ENCODE data around the gene TXNDC16. TPM values are rescaled to one million over a fixed set of nuclear protein-coding genes. Genes with fewer than 3 reads are reported as not detected.
"Not testable (repeated sequence)": the region's sequence is repeated elsewhere in the genome, so short reads cannot be mapped to it uniquely, and the experiment has no call there.

TXNDC16 gene
- total RNA-seq, 1 donor from 2014 or later, result 6.2 TPM

GRCh38 chr14:52514046-52514811 is 38.1 kb downstream of the TXNDC16 start:
- Mint-ChIP-seq H3K36me3 (ENCODE audit: low read depth) (peaks cover 4% of the 10 kb centered on the region), H3K9me3 (no peaks in the 10 kb centered on the region), H3K27me3 (no peaks in the 10 kb centered on the region), H3K27ac (no peak overlapping the region), H3K4me1 (no peaks in the 10 kb centered on the region), H3K4me3 (no peak overlapping the region)
- intact Hi-C loops (cut with micrococcal nuclease), result no loop called here
- DNase-seq, result no peak

DNA sequence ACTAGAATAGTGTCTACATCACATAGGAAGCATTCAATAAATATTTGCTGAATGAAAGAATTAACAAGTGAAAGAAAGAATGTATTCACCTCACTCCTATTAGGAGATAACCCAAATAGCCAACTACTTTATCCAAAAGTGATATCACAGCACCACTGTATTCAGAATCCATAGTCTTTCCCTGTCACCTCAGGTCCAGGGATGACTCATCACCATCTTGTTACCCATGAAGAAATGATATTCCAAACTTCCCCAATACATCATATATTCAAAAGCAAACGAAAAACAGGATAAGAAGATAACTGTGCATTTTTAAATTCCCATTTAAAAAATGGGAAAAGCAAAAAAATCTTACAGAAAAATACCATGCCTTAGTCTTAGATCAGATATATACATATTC is 39.1 kb downstream of the TXNDC16 start:
- Mint-ChIP-seq H3K4me3 (no peak overlapping the region), H3K27ac (no peak overlapping the region), H3K27me3 (no peaks in the 10 kb centered on the region), H3K36me3 (ENCODE audit: low read depth) (peaks cover 12% of the 10 kb centered on the region), H3K9me3 (no peaks in the 10 kb centered on the region), H3K4me1 (no peaks in the 10 kb centered on the region)
- intact Hi-C loops (cut with micrococcal nuclease), result no loop called here
- DNase-seq, result no peak

DNA sequence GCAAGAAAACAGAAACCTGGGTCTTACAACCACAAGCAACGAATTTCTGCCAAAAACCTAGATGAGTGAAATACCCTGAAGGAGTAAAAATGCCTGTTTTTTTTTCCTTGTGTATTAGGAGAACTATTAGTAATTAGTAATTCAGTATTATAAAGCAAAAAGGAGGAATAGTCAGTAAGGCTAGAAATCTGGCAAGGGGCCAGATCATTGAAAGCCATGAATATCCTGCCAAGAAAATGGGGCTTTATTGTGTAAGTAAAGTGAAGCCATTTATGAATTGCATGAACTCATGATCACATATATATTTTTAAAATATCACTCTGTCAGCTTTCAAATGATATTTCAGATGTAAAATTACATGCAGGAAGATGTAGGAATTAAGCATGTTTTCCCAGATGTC is 57.9 kb downstream of the TXNDC16 start:
- no peaks in the 10 kb centered on the region for H3K27me3 Mint-ChIP-seq
- no peak overlapping the region for H3K4me3 Mint-ChIP-seq
- H3K36me3 Mint-ChIP-seq (ENCODE audit: low read depth), result peaks cover 40% of the 10 kb centered on the region
- no peak overlapping the region for H3K27ac Mint-ChIP-seq
- DNase-seq, result no peak
- intact Hi-C loops (cut with micrococcal nuclease), result no loop called here
- no peaks in the 10 kb centered on the region for H3K4me1 Mint-ChIP-seq
- peaks cover 20% of the 10 kb centered on the region for H3K9me3 Mint-ChIP-seq

GRCh38 chr14:52485350-52485960 is 66.8 kb downstream of the TXNDC16 start:
- DNase-seq, result no peak
- H3K27me3 Mint-ChIP-seq, result no peaks in the 10 kb centered on the region
- peaks cover 7% of the 10 kb centered on the region for H3K4me1 Mint-ChIP-seq

GRCh38 chr14:52481864-52482263 is 70.4 kb downstream of the TXNDC16 start:
- H3K9me3 Mint-ChIP-seq, result peaks cover 22% of the 10 kb centered on the region
- DNase-seq, result no peak
- H3K4me3 Mint-ChIP-seq, result no peak overlapping the region
- H3K27me3 Mint-ChIP-seq, result no peaks in the 10 kb centered on the region
- no peak overlapping the region for H3K27ac Mint-ChIP-seq
- intact Hi-C loops (cut with micrococcal nuclease), result no loop called here
- peaks cover 11% of the 10 kb centered on the region for H3K4me1 Mint-ChIP-seq
- peaks cover 47% of the 10 kb centered on the region for H3K36me3 Mint-ChIP-seq (ENCODE audit: low read depth)

More at GRCh38 chr14:52485350-52485960, 66.8 kb downstream of the TXNDC16 start:
- intact Hi-C loops (cut with micrococcal nuclease), result no loop called here
- peaks cover 6% of the 10 kb centered on the region for H3K9me3 Mint-ChIP-seq
- no peak overlapping the region for H3K27ac Mint-ChIP-seq
- H3K36me3 Mint-ChIP-seq (ENCODE audit: low read depth), result peaks cover 22% of the 10 kb centered on the region
- H3K4me3 Mint-ChIP-seq, result no peak overlapping the region

DNA sequence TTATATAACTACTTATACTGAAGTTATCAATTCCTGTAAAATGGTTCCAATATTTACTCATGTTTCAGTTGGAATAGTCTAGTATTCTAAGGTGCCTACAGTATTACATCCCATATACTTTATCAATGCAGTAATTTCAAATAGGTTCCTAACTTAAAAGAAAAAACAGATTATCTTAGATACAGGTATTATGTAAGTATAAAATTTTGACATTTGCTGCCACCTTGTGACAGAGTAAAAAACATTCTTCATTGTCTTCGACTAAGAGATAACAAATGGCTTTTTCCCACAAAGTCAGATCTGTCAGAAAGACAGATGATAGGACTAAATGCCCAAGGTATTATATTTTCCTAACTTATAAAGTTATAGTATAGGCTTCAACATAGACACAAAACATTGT is 78.7 kb downstream of the TXNDC16 start:
- no peaks in the 10 kb centered on the region for H3K27me3 Mint-ChIP-seq

GRCh38 chr14:52472728-52473127 is 79.6 kb downstream of the TXNDC16 start:
- Mint-ChIP-seq H3K27ac (no peak overlapping the region), H3K4me1 (peaks cover 20% of the 10 kb centered on the region), H3K9me3 (peaks cover 5% of the 10 kb centered on the region), H3K27me3 (no peaks in the 10 kb centered on the region), H3K36me3 (ENCODE audit: low read depth) (peaks cover 38% of the 10 kb centered on the region), H3K4me3 (no peak overlapping the region)
- intact Hi-C loops (cut with micrococcal nuclease), result loop anchor here (1.0 to 5.0 kb wide), 2 partner anchors 173 to 475 kb away; no protein-coding TSS in a partner anchor
- no peak for DNase-seq

More for the DNA sequence above, 78.7 kb downstream of the TXNDC16 start:
- intact Hi-C loops (cut with micrococcal nuclease), result loop anchor here (1.0 to 5.0 kb wide), 2 partner anchors 174 to 476 kb away; no protein-coding TSS in a partner anchor
- H3K4me1 Mint-ChIP-seq, result peaks cover 21% of the 10 kb centered on the region
- peak; percentile 69 for DNase-seq
- H3K9me3 Mint-ChIP-seq, result peaks cover 12% of the 10 kb centered on the region
- H3K27ac Mint-ChIP-seq, result no peak overlapping the region
- H3K4me3 Mint-ChIP-seq, result no peak overlapping the region
- H3K36me3 Mint-ChIP-seq (ENCODE audit: low read depth), result peaks cover 43% of the 10 kb centered on the region

DNA sequence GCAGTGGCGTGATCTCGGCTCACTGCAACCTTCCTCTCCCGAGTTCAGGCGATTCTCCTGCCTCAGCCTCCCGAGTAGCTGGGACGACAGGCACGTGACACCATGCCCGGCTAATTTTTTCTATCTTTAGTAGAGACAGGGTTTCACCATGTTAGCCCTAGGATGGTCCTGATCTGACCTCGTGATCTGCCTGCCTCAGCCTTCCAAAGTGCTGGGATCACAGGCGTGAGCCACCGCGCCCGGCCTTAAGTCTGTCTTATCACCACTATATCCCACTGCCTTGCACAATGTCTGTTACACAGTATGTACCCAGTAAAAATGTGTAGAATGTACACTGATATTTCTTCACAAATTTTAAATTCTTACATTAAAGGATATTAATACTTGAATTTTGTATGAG is 80.1 kb downstream of the TXNDC16 start:
- not testable (repeated sequence) for H3K4me3 Mint-ChIP-seq, H3K9me3 Mint-ChIP-seq, H3K27ac Mint-ChIP-seq, DNase-seq, H3K27me3 Mint-ChIP-seq
- Mint-ChIP-seq H3K4me1 (peaks cover 25% of the 10 kb centered on the region), H3K36me3 (ENCODE audit: low read depth) (peaks cover 33% of the 10 kb centered on the region)
- intact Hi-C loops (cut with micrococcal nuclease), result loop anchor here (5.0 kb wide), 1 partner anchor 475 kb away; no protein-coding TSS in a partner anchor

DNA sequence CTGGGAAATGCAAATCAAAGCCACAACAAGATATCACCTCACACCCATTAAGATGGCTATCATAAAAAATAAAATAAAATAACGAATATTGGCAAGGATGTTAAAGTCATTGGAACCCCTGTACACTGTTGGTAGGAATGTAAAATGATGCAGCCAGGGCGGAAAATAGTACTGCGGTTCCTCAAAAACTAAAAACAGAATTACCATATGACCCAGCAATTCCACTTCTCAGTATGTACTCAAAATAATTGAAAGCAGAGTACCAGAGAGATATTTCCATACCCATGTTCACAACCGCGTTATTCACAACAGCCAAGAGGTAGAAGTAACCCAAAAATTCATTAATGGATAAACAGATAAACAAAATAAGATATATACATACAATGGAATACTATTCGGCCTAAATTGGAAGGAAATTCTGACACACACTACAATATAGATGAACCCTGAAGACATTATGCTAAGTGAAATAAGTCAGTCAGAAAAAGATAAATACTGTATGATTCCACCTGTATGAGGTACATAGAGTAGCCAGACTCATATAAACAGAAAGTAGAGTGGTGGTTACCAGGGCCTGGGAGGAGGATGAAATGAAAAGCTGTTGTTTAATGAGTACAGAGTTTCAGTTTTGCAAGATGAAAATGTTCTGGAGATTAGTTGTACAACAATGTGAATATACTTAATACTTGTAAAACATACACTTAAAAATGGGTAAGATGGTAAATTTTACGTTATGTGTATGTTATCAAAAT is 84.6 kb downstream of the TXNDC16 start:
- Mint-ChIP-seq H3K27ac (peak overlapping the region; percentile 56), H3K27me3 (no peaks in the 10 kb centered on the region), H3K36me3 (ENCODE audit: low read depth) (peaks cover 22% of the 10 kb centered on the region), H3K4me3 (peak overlapping the region; percentile 28), H3K4me1 (peaks cover 30% of the 10 kb centered on the region), H3K9me3 (no peaks in the 10 kb centered on the region)
- peak; percentile 75 for DNase-seq
- intact Hi-C loops (cut with micrococcal nuclease), result loop anchor here (1.0 kb wide), 4 partner anchors 9 to 142 kb away; no protein-coding TSS in a partner anchor

- peaks cover 39% of the 10 kb centered on the region for H3K36me3 Mint-ChIP-seq (ENCODE audit: low read depth)
- no peaks in the 10 kb centered on the region for H3K27me3 Mint-ChIP-seq
- H3K9me3 Mint-ChIP-seq, result peaks cover 7% of the 10 kb centered on the region
- DNase-seq, result no peak
- no peak overlapping the region for H3K27ac Mint-ChIP-seq
- H3K4me3 Mint-ChIP-seq, result no peak overlapping the region
- H3K4me1 Mint-ChIP-seq, result peaks cover 22% of the 10 kb centered on the region
- intact Hi-C loops (cut with micrococcal nuclease), result no loop called here
Observed at GRCh38 chr14:52464175-52464574, 88.1 kb downstream of the TXNDC16 start.

- H3K27ac Mint-ChIP-seq, result no peak overlapping the region
- H3K27me3 Mint-ChIP-seq, result no peaks in the 10 kb centered on the region
- no peak overlapping the region for H3K4me3 Mint-ChIP-seq
- H3K4me1 Mint-ChIP-seq, result peaks cover 24% of the 10 kb centered on the region
- intact Hi-C loops (cut with micrococcal nuclease), result no loop called here
- DNase-seq, result no peak
- peaks cover 7% of the 10 kb centered on the region for H3K9me3 Mint-ChIP-seq
- peaks cover 40% of the 10 kb centered on the region for H3K36me3 Mint-ChIP-seq (ENCODE audit: low read depth)
Observed at GRCh38 chr14:52463375-52463774, 88.9 kb downstream of the TXNDC16 start.

- no peaks in the 10 kb centered on the region for H3K27me3 Mint-ChIP-seq
- intact Hi-C loops (cut with micrococcal nuclease), result no loop called here
- H3K4me3 Mint-ChIP-seq, result no peak overlapping the region
- peaks cover 44% of the 10 kb centered on the region for H3K36me3 Mint-ChIP-seq (ENCODE audit: low read depth)
- no peak overlapping the region for H3K27ac Mint-ChIP-seq
- H3K4me1 Mint-ChIP-seq, result peaks cover 20% of the 10 kb centered on the region
- H3K9me3 Mint-ChIP-seq, result peaks cover 7% of the 10 kb centered on the region
- DNase-seq, result no peak
Observed at GRCh38 chr14:52461721-52462120, 90.6 kb downstream of the TXNDC16 start.

DNA sequence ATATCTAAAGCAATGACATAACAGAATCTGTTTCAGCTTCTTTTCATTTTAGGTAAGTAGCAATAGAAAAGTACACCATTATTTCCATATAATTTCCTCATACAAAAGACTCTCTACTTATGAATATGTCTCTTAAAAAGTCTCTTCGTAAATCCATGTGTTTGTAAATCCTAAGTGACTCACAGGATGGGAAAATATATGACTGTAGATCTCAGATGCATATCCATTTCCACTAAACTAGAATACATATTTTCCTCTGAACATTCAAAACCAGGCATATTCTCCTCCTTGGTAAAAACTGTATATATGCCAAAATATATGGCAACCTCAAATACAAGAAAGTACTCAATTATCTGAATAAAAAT is 93.6 kb downstream of the TXNDC16 start:
- intact Hi-C loops (cut with micrococcal nuclease), result loop anchor here (1.0 to 2.0 kb wide), 5 partner anchors 9 to 134 kb away; no protein-coding TSS in a partner anchor
- Mint-ChIP-seq H3K27me3 (no peaks in the 10 kb centered on the region), H3K4me1 (peaks cover 15% of the 10 kb centered on the region), H3K36me3 (ENCODE audit: low read depth) (peaks cover 53% of the 10 kb centered on the region), H3K27ac (no peak overlapping the region), H3K4me3 (no peak overlapping the region), H3K9me3 (peaks cover 7% of the 10 kb centered on the region)
- DNase-seq, result no peak

- Mint-ChIP-seq H3K27ac (no peak overlapping the region), H3K4me3 (no peak overlapping the region), H3K27me3 (no peaks in the 10 kb centered on the region), H3K36me3 (ENCODE audit: low read depth) (peaks cover 54% of the 10 kb centered on the region), H3K4me1 (peaks cover 15% of the 10 kb centered on the region), H3K9me3 (peaks cover 10% of the 10 kb centered on the region)
- no peak for DNase-seq
- intact Hi-C loops (cut with micrococcal nuclease), result no loop called here
Observed at GRCh38 chr14:52457411-52457810, 94.9 kb downstream of the TXNDC16 start.
